Sigmoid colon (tissue), 4 donors: ENCODE results near the gene C1orf167.

Experiments
- CTCF ChIP-seq, 4 experiments: fragments of 450-650 bp in 3 of 4; fragments of 200-600 bp in 1 of 4; IDR thresholded peaks; one replicate each; pipeline ENCODE4 v1.5.1; 2016 to 2019; ENCODE audit warnings: antibody characterized with exemption in 4 of 4, mild to moderate bottlenecking in 3 of 4, moderate library complexity in 2 of 4
- EP300 ChIP-seq, 4 donors: sonication (generic); formaldehyde crosslinking; IDR thresholded peaks; one replicate each; pipeline ENCODE4 v1.6.1; 2017; ENCODE audit warnings: antibody characterized with exemption in 4 of 4
- POLR2A ChIP-seq, 2 donors: fragments of 450-650 bp; IDR thresholded peaks; one replicate each; pipeline ENCODE4 v1.6.1; 2016; ENCODE audit warnings: antibody characterized with exemption in 2 of 2, mild to moderate bottlenecking in 2 of 2, moderate library complexity in 2 of 2
- POLR2AphosphoS5 ChIP-seq, 4 donors: sonication (generic); formaldehyde crosslinking; IDR thresholded peaks; one replicate each; pipeline ENCODE4 v1.6.1; 2017; ENCODE audit warnings: antibody characterized with exemption in 4 of 4

GRCh38 chr1:11770011-11770410 lies 8.0 kb downstream of the C1orf167 start:
- TF ChIP-seq EP300 (IDR thresholded peaks at IDR 0.05), result no peak
- no peak for TF ChIP-seq POLR2A (IDR thresholded peaks at IDR 0.05)
- TF ChIP-seq CTCF (IDR thresholded peaks at IDR 0.05), result no peak
- no peak for TF ChIP-seq POLR2AphosphoS5 (IDR thresholded peaks at IDR 0.05)
